Measurements from ENCODE around the gene TBXAS1.

The TBXAS1 gene

GRCh38 chr7:140048138-140048537 lies 219.1 kb downstream of the TBXAS1 start:
- no peak overlapping the region for H3K4me2 ChIP-seq (ENCODE audit: low read depth, low read length, poor library complexity, severe bottlenecking)
- no peaks in the 10 kb centered on the region for H3K79me2 ChIP-seq (ENCODE audit: insufficient read depth, low read length)
- H3K4me3 ChIP-seq (ENCODE audit: low read length, poor library complexity, severe bottlenecking) = no peak overlapping the region
- no peaks in the 10 kb centered on the region for H3K27me3 ChIP-seq (ENCODE audit: insufficient read depth, low read length, poor library complexity, severe bottlenecking)
- TF ChIP-seq CTCF (conservative IDR thresholded peaks at IDR 0.05; ENCODE audit: low read length) (no peak), EZH2phosphoT487 (IDR thresholded peaks at IDR 0.05; ENCODE audit: borderline replicate concordance) (no peak)
- no peaks in the 10 kb centered on the region for H3K9me3 ChIP-seq (ENCODE audit: insufficient read depth, low read depth, low read length)
- H3K36me3 ChIP-seq (ENCODE audit: insufficient read depth, low read length) = peaks cover 40% of the 10 kb centered on the region; the same call in 1 of the 2 replicates
- no peak overlapping the region for H2AFZ ChIP-seq (ENCODE audit: low read length)
- no peak overlapping the region for H3K9ac ChIP-seq (ENCODE audit: low read depth, low read length, poor library complexity, severe bottlenecking)
- H3F3A ChIP-seq (ENCODE audit: low read depth) = no peaks in the 10 kb centered on the region
- no peaks in the 10 kb centered on the region for H3K9me2 ChIP-seq (replicated peaks; ENCODE audit: low read depth, low read length)
- no peaks in the 10 kb centered on the region for H4K20me1 ChIP-seq (ENCODE audit: insufficient read depth, low read length, poor library complexity, severe bottlenecking)
- H3K4me1 ChIP-seq (ENCODE audit: insufficient read depth, low read length, poor library complexity, severe bottlenecking) = no peaks in the 10 kb centered on the region

GRCh38 chr7:140048989-140049338 lies 219.9 kb downstream of the TBXAS1 start:
- Histone ChIP-seq H3K4me1 (ENCODE audit: insufficient read depth, low read length, poor library complexity, severe bottlenecking) (no peaks in the 10 kb centered on the region), H4K20me1 (ENCODE audit: insufficient read depth, low read length, poor library complexity, severe bottlenecking) (no peaks in the 10 kb centered on the region), H3K4me2 (ENCODE audit: low read depth, low read length, poor library complexity, severe bottlenecking) (no peak overlapping the region), H3K4me3 (ENCODE audit: low read length, poor library complexity, severe bottlenecking) (no peak overlapping the region), H3K36me3 (ENCODE audit: insufficient read depth, low read length) (peaks cover 46% of the 10 kb centered on the region), H3K79me2 (ENCODE audit: insufficient read depth, low read length) (no peaks in the 10 kb centered on the region), H3K27me3 (ENCODE audit: insufficient read depth, low read length, poor library complexity, severe bottlenecking) (no peaks in the 10 kb centered on the region), H3K9me2 (replicated peaks; ENCODE audit: low read depth, low read length) (no peaks in the 10 kb centered on the region), H2AFZ (ENCODE audit: low read length) (no peak overlapping the region), H3K9ac (ENCODE audit: low read depth, low read length, poor library complexity, severe bottlenecking) (no peak overlapping the region), H3F3A (ENCODE audit: low read depth) (no peaks in the 10 kb centered on the region), H3K9me3 (ENCODE audit: insufficient read depth, low read depth, low read length) (no peaks in the 10 kb centered on the region)
- TF ChIP-seq CTCF (conservative IDR thresholded peaks at IDR 0.05; ENCODE audit: low read length) (no peak), EZH2phosphoT487 (IDR thresholded peaks at IDR 0.05; ENCODE audit: borderline replicate concordance) (no peak)

- Histone ChIP-seq H3K79me2 (ENCODE audit: insufficient read depth, low read length) (no peaks in the 10 kb centered on the region), H3K27me3 (ENCODE audit: insufficient read depth, low read length, poor library complexity, severe bottlenecking) (no peaks in the 10 kb centered on the region), H3K4me1 (ENCODE audit: insufficient read depth, low read length, poor library complexity, severe bottlenecking) (no peaks in the 10 kb centered on the region), H3F3A (ENCODE audit: low read depth) (no peaks in the 10 kb centered on the region), H2AFZ (ENCODE audit: low read length) (no peak overlapping the region), H3K9me2 (replicated peaks; ENCODE audit: low read depth, low read length) (no peaks in the 10 kb centered on the region), H3K9ac (ENCODE audit: low read depth, low read length, poor library complexity, severe bottlenecking) (no peak overlapping the region), H3K4me3 (ENCODE audit: low read length, poor library complexity, severe bottlenecking) (no peak overlapping the region), H3K36me3 (ENCODE audit: insufficient read depth, low read length) (peaks cover 47% of the 10 kb centered on the region), H3K4me2 (ENCODE audit: low read depth, low read length, poor library complexity, severe bottlenecking) (no peak overlapping the region), H4K20me1 (ENCODE audit: insufficient read depth, low read length, poor library complexity, severe bottlenecking) (no peaks in the 10 kb centered on the region), H3K9me3 (ENCODE audit: insufficient read depth, low read depth, low read length) (no peaks in the 10 kb centered on the region)
- TF ChIP-seq CTCF (conservative IDR thresholded peaks at IDR 0.05; ENCODE audit: low read length) (no peak), EZH2phosphoT487 (IDR thresholded peaks at IDR 0.05; ENCODE audit: borderline replicate concordance) (no peak)
Measured at GRCh38 chr7:140049339-140050024, 220.4 kb downstream of the TBXAS1 start.

Data from Loucy (cell line).